A673 (cell line): ENCODE measurements around the gene ZSCAN32. TPM values are rescaled to one million over a fixed set of nuclear protein-coding genes. Genes with fewer than 3 reads are reported as not detected.
A peak's percentile ranks its signal among the peaks of the same experiment; 100 is the strongest.

Source experiments
- BruUV-seq: library from RNA; stranded (reverse); fragments of 400-500 nt; replicated peaks from 2 replicates; lab custom pipeline; 2021; lab: Mats Ljungman, UMichigan
- CTCF ChIA-PET: fragments of 300-600 bp; sonication (Branson Sonifier 250); formaldehyde crosslinking; loops from one replicate; lab custom pipeline; 2022; ENCODE audit warnings: antibody characterized with exemption; lab: Charles Lee
- POLR2A ChIA-PET: fragments of 300-600 bp; sonication (Branson Sonifier 250); formaldehyde crosslinking; loops from one replicate; lab custom pipeline; 2022; ENCODE audit warnings: antibody characterized with exemption; ENCODE audit not compliant: low non-redundant PET; lab: Charles Lee
- DNase-seq: peaks from one replicate; pipeline ENCODE4 v3.0.0-alpha.2; 2015; ENCODE audit warnings: low spot score
- H3K27ac ChIP-seq: fragments of 200-600 bp; sonication (generic); 2 replicates; pipeline ENCODE4 v1.5.1; 2016; ENCODE audit warnings: mixed run types, low read depth, mild to moderate bottlenecking, mixed read lengths, antibody characterized with exemption, low read length; ENCODE audit not compliant: poor library complexity, severe bottlenecking
- H3K27me3 ChIP-seq: fragments of 200-600 bp; sonication (generic); replicated peaks from 2 replicates; pipeline ENCODE4 v1.6.1; 2017; ENCODE audit warnings: mixed run types, low read depth, mild to moderate bottlenecking, mixed read lengths, antibody characterized with exemption, low read length; ENCODE audit not compliant: insufficient read depth, poor library complexity
- H3K36me3 ChIP-seq: fragments of 200-600 bp; sonication (generic); 2 replicates; pipeline ENCODE4 v1.6.1; 2016; ENCODE audit warnings: mixed run types, mild to moderate bottlenecking, mixed read lengths, antibody characterized with exemption, low read length; ENCODE audit not compliant: insufficient read depth, poor library complexity, severe bottlenecking
- H3K4me1 ChIP-seq: fragments of 200-600 bp; sonication (generic); 2 replicates; pipeline ENCODE4 v1.6.1; 2017; ENCODE audit warnings: mixed run types, mild to moderate bottlenecking, mixed read lengths, antibody characterized with exemption, low read length; ENCODE audit not compliant: insufficient read depth, poor library complexity, severe bottlenecking
- H3K4me3 ChIP-seq: fragments of 200-600 bp; sonication (generic); 2 replicates; pipeline ENCODE4 v1.5.1; 2016; ENCODE audit warnings: low read depth, mixed run types, mild to moderate bottlenecking, mixed read lengths, low read length; ENCODE audit not compliant: poor library complexity, severe bottlenecking
- H3K9me3 ChIP-seq: fragments of 200-600 bp; sonication (generic); 2 replicates; pipeline ENCODE4 v1.6.1; 2016; ENCODE audit warnings: mixed run types, low read depth, mild to moderate bottlenecking, mixed read lengths, antibody characterized with exemption, low read length; ENCODE audit not compliant: poor library complexity, severe bottlenecking
- CTCF ChIP-seq: fragments of 300-800, 200-600 bp; sonication (generic); conservative IDR thresholded peaks from 2 replicates; pipeline ENCODE4 v1.5.1; 2017; ENCODE audit warnings: low read depth, mild to moderate bottlenecking, antibody characterized with exemption, low read length, moderate library complexity, mixed read lengths
- EZH2 ChIP-seq: fragments of 200-600 bp; sonication (generic); IDR thresholded peaks from 2 replicates; pipeline ENCODE4 v1.6.1; 2017; ENCODE audit warnings: borderline replicate concordance, low read depth, mild to moderate bottlenecking, mixed read lengths, antibody characterized with exemption, low read length; ENCODE audit not compliant: poor library complexity, severe bottlenecking
- intact Hi-C: fragments of 100-400 bp; cut with micrococcal nuclease; formaldehyde crosslinking; loops from one replicate; pipeline ENCODE4 v1.10.0; 2022; ENCODE audit not compliant: unreplicated experiment
- total RNA-seq: library from RNA; stranded (reverse); gene quantifications from 2 replicates; pipeline ENCODE4 v1.2.3, GENCODE V29; 2021

The ZSCAN32 gene
- total RNA-seq, 1 experiment from 2014 or later: 17.3 TPM

GRCh38 chr16:3431779-3432219, 31.0 kb upstream of the ZSCAN32 start:
- H3K4me3 ChIP-seq: peak overlapping the region; percentile 40
- peak; percentile 80 for DNase-seq

GRCh38 chr16:3413730-3414379, 13.1 kb upstream of the ZSCAN32 start:
- POLR2A ChIA-PET: interaction anchor here (0.6 kb wide), 1 partner anchor 11 kb away, joined by 4 read pairs; no protein-coding TSS in a partner anchor
- CTCF ChIA-PET: no interaction called here
- intact Hi-C loops: no loop called here
- Histone ChIP-seq H3K36me3 (peaks cover 3% of the 10 kb centered on the region), H3K27me3 (no peaks in the 10 kb centered on the region), H3K4me1 (no peaks in the 10 kb centered on the region), H3K4me3 (no peak overlapping the region), H3K9me3 (peaks cover 51% of the 10 kb centered on the region), H3K27ac (no peak overlapping the region)
- TF ChIP-seq EZH2 (no peak), CTCF (no peak)
- DNase-seq: no peak
- BruUV-seq: no TSS peak

More at GRCh38 chr16:3431779-3432219, 31.0 kb upstream of the ZSCAN32 start:
- BruUV-seq: no TSS peak
- no peaks in the 10 kb centered on the region for H3K9me3 ChIP-seq
- peaks cover 26% of the 10 kb centered on the region for H3K27me3 ChIP-seq
- no peaks in the 10 kb centered on the region for H3K36me3 ChIP-seq
- H3K27ac ChIP-seq: no peak overlapping the region
- ChIA-PET CTCF (no interaction called here), POLR2A (no interaction called here)
- no peak for TF ChIP-seq EZH2
- TF ChIP-seq CTCF: no peak
- no peaks in the 10 kb centered on the region for H3K4me1 ChIP-seq
- intact Hi-C loops: no loop called here

GRCh38 chr16:3408561-3409197, 7.9 kb upstream of the ZSCAN32 start:
- DNase-seq: no peak
- CTCF ChIA-PET: no interaction called here
- no peak overlapping the region for H3K4me3 ChIP-seq
- intact Hi-C loops: no loop called here
- BruUV-seq: no TSS peak
- H3K27ac ChIP-seq: no peak overlapping the region
- POLR2A ChIA-PET: no interaction called here
- H3K27me3 ChIP-seq: no peaks in the 10 kb centered on the region
- H3K9me3 ChIP-seq: peaks cover 89% of the 10 kb centered on the region
- H3K36me3 ChIP-seq: peaks cover 35% of the 10 kb centered on the region
- H3K4me1 ChIP-seq: no peaks in the 10 kb centered on the region
- no peak for TF ChIP-seq EZH2
- TF ChIP-seq CTCF: no peak
